ENCODE measurements around the gene OR10G6.

The OR10G6 gene

DNA sequence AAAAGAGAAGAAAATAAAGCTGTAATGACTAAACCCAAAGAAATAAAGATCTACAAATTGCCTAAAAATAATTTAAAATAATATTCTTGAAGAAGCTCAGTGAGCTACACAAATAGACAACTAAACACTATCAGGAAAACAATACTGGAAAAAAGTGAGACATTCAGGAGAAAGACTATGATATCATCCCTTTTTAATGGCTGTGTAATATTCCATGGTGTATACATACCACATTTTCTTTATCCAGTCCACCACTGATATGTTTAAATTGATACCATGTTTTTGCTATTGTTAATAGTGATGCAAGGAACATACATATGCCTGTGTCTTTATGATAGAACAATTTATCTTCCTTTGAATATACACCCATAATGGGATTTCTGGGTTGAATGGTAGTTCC, 38.2 kb downstream of the OR10G6 start:
- no peaks in the 10 kb centered on the region for H3K4me1 ChIP-seq (ENCODE audit: control insufficient read depth, insufficient read depth, low read length)
- H3K9ac ChIP-seq (ENCODE audit: low read length) = no peak overlapping the region
- H3K4me3 ChIP-seq (ENCODE audit: low read length) = no peak overlapping the region

DNA sequence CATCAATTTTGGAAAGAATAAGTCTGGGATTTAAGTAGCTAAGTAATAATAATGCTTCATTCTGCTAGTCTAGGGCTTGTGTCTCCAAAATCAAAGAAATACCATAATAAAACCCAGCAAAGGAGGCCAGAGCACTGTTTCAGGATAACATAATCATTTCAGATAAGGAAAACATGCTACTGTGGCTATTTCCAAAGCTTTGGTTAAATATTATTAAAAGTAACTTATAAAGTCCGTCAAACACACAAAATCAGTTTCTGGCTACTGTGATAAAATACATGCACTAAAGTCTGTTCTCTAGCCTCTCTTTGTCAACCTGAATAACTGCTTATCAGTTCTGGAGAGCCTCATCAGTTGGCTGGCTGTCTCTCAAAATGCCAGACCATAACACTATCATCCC, 49.8 kb downstream of the OR10G6 start:
- H3K9ac ChIP-seq (ENCODE audit: low read length) = no peak overlapping the region
- no peak overlapping the region for H3K4me3 ChIP-seq (ENCODE audit: low read length)
- no peaks in the 10 kb centered on the region for H3K36me3 ChIP-seq (ENCODE audit: control insufficient read depth, insufficient read depth, low read length)
- H3K4me1 ChIP-seq (ENCODE audit: control insufficient read depth, insufficient read depth, low read length) = no peaks in the 10 kb centered on the region
- no peak overlapping the region for H3K27ac ChIP-seq (ENCODE audit: low read depth, low read length)
- H3K27me3 ChIP-seq (ENCODE audit: control insufficient read depth, insufficient read depth, low read length) = no peaks in the 10 kb centered on the region

More for the DNA sequence above, 38.2 kb downstream of the OR10G6 start:
- H3K36me3 ChIP-seq (ENCODE audit: control insufficient read depth, insufficient read depth, low read length) = no peaks in the 10 kb centered on the region
- H3K27me3 ChIP-seq (ENCODE audit: control insufficient read depth, insufficient read depth, low read length) = no peaks in the 10 kb centered on the region
- H3K27ac ChIP-seq (ENCODE audit: low read depth, low read length) = no peak overlapping the region
